Measurements from ENCODE around the gene MCAT. TPM values are rescaled to one million over a fixed set of nuclear protein-coding genes. Genes with fewer than 3 reads are reported as not detected.

Gene MCAT, protein sequence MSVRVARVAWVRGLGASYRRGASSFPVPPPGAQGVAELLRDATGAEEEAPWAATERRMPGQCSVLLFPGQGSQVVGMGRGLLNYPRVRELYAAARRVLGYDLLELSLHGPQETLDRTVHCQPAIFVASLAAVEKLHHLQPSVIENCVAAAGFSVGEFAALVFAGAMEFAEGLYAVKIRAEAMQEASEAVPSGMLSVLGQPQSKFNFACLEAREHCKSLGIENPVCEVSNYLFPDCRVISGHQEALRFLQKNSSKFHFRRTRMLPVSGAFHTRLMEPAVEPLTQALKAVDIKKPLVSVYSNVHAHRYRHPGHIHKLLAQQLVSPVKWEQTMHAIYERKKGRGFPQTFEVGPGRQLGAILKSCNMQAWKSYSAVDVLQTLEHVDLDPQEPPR
- 10 to 100 TPM in 1 of 2 experiments, 1 to 10 TPM in 1; 9.5 to 10.4 TPM for total RNA-seq

DNA sequence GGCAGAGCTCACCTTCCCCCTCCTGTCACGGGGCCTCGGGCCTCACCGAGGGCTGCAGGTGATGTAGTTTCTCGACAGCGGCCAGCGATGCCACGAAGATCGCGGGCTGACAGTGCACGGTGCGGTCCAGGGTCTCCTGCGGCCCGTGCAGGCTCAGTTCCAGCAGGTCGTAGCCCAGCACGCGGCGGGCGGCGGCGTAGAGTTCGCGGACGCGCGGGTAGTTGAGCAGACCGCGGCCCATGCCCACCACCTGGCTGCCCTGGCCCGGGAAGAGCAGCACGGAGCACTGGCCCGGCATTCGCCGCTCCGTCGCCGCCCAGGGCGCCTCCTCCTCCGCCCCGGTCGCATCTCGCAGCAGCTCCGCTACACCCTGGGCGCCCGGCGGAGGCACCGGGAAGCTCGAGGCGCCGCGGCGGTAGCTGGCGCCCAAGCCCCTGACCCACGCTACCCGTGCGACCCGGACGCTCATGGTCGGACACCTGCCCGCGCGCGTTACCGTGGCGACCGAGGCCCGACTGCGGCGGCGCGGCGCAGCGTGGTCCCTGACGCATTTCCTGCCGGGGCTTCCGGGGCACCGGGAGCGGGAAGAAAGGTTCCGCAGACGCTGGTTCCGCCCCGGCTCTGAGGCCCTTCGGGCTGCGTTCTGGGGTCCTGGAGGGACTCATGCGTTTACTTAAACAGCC, at the start of gene MCAT:
Gene MCAT (minus strand): TSS at position 519 of the 683 bp plus-strand sequence. CDS start 50 bp downstream, at position 469.
- CTCF ChIA-PET: interaction anchor here (0.6 kb wide), 1 partner anchor 292 kb away, joined by 4 read pairs; no protein-coding TSS in a partner anchor
- Mint-ChIP-seq H3K27ac (peak within 1 kb of the TSS; percentile 94), H3K27me3 (no peaks in the 10 kb centered on the region), H3K36me3 (ENCODE audit: low read depth) (peaks cover 10% of the 10 kb centered on the region), H3K9me3 (no peaks in the 10 kb centered on the region), H3K4me3 (peak within 1 kb of the TSS; percentile 85), H3K4me1 (peaks cover 46% of the 10 kb centered on the region)
- DNase-seq: peak; percentile 84
- POLR2A ChIA-PET: no interaction called here

DNA sequence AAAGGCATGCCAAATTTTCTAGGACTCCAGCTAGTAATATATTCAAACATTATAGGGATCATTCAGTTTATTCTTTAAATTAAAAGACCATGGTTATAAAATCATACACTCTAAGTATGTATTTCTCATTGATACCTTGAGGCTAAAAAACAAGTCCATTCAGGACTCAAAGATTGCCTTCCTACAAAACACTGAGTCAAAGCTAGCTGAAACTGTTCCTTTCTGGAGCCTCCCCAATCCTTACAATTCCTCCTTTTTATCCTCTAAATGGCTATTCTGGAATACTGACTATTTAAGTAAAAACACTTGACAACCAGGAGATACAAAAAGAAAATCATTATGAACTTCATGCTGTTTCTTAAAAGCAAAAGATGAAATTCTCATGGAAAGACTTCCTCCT, 48.6 kb upstream of the MCAT start:
- CTCF ChIA-PET: interaction anchor here (0.6 kb wide), 1 partner anchor 748 kb away, joined by 4 read pairs; no protein-coding TSS in a partner anchor
- Mint-ChIP-seq H3K27me3 (peaks cover 13% of the 10 kb centered on the region), H3K36me3 (ENCODE audit: low read depth) (peaks cover 10% of the 10 kb centered on the region), H3K27ac (no peak overlapping the region), H3K9me3 (peaks cover 9% of the 10 kb centered on the region), H3K4me3 (no peak overlapping the region), H3K4me1 (peaks cover 13% of the 10 kb centered on the region)
- POLR2A ChIA-PET: interaction anchor here (0.6 kb wide), 1 partner anchor 54 kb away, joined by 4 read pairs; no protein-coding TSS in a partner anchor
- DNase-seq: no peak

DNA sequence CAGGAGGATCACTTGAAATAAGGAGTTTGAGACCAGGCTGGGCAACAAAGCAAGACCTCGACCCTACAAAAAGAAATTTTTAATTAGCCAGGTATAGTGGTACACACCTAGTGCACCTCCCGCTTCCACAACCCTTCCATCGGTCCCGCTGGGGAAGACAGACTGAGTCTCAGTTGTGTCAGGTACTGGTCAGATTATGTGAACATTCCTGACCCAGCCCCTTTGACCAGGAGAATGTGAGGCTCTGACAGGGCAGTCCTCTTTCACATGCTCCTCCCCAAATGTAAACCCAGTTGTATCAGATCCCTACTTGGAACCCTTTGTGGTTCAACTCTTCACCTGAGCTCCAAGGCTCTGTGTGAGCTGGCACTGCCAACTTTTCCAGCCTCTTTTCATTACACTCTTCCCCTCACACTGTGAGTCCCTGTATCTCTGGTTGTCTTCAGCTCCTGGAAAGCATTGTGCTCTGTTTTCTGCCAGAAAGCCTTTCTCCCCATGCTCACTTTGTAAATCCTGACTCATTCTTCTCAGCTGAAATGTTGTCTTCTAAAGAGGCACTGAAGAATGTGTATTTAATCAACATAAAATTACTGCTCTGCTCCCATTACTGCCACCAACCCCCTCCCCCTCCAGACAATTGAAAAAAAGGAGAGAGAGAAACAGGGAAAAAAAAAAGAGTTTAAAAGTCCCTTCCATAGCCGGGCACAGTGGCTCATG, 45.8 kb upstream of the MCAT start:
- Mint-ChIP-seq H3K4me1 (peaks cover 31% of the 10 kb centered on the region), H3K27me3 (peaks cover 13% of the 10 kb centered on the region), H3K36me3 (ENCODE audit: low read depth) (peaks cover 10% of the 10 kb centered on the region), H3K9me3 (peaks cover 9% of the 10 kb centered on the region), H3K27ac (peak overlapping the region; percentile 99), H3K4me3 (peak overlapping the region; percentile 45)
- CTCF ChIA-PET: interaction anchor here (1.3 kb wide), 1 partner anchor 157 kb away, joined by 5 read pairs; no protein-coding TSS in a partner anchor
- no peak for DNase-seq
- POLR2A ChIA-PET: no interaction called here

DNA sequence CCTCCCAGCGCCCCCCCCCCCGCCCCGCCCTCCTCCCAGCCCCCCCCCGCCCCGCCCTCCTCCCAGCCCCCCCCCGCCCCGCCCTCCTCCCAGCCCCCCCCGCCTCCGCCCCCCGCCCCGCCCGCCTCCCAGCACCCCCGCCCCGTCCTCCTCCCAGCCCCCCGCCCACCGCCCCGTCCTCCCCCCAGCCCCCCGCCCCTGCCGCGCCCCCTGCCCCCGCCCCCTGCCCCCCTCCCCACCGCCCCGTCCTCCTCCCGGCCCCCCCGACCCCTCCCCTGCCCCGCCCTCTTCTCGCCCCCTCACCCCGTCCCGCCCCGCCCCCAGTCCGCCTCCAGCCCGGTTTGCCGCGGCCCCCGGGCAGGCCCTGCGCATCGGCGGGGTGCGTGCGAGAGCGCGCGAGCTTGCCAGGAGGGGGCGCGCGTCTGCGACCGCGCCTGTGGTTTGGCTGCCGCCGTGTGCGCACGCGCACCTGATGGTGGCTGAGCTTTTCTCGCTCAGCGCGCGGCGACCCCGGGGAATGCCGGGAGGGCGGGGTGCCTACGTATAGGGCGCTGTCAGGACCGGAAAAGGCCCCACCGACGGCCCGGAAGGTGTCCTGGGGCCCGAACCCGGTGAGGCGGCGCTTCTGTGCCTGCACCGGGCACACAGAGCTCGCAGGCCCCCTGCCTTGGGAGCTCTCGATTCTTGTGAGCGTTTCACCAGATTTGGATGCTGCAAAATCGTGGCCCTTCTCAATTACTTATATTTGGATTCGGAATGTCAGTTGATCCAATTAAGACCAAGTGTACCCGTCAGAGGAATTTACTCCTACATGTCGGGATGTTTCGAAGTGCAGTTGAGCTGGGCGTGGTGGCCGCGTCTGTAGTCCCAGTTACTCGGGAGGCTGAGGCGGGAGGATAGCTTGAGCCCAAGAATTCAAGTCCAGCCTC, 44.2 kb upstream of the MCAT start:
- peak overlapping the region; percentile 80 for H3K4me3 Mint-ChIP-seq
- POLR2A ChIA-PET: interaction anchor here (0.6 to 1.2 kb wide), 3 partner anchors 22 to 572 kb away, joined by 3 read pairs; partner anchors contain the start of gene POLDIP3

GRCh38 chr22:43186272-43187170, 43.3 kb upstream of the MCAT start, which contains the start of gene TTLL12:
TTLL12 (minus strand) TSS chr22:43187134; CDS start chr22:43187069, 65 bp downstream.
- H3K27me3 Mint-ChIP-seq: peaks cover 5% of the 10 kb centered on the region
- H3K4me3 Mint-ChIP-seq: peak within 1 kb of the TSS; percentile 80
- DNase-seq: peak; percentile 51
- POLR2A ChIA-PET: interaction anchor here (0.6 to 0.9 kb wide), 2 partner anchors 21 to 102 kb away, joined by 3 read pairs; no protein-coding TSS in a partner anchor
- peak within 1 kb of the TSS; percentile 99 for H3K27ac Mint-ChIP-seq
- H3K4me1 Mint-ChIP-seq: peaks cover 39% of the 10 kb centered on the region
- CTCF ChIA-PET: interaction anchor here (1.1 to 1.7 kb wide), 10 partner anchors 25 to 319 kb away, joined by 3 to 8 read pairs (median 3); partner anchors contain the start of gene TSPO
- H3K36me3 Mint-ChIP-seq (ENCODE audit: low read depth): peaks cover 13% of the 10 kb centered on the region
- peaks cover 8% of the 10 kb centered on the region for H3K9me3 Mint-ChIP-seq

More for the DNA sequence above, 44.2 kb upstream of the MCAT start:
- peaks cover 37% of the 10 kb centered on the region for H3K4me1 Mint-ChIP-seq
- peak; percentile 96 for DNase-seq
- H3K27ac Mint-ChIP-seq: peak overlapping the region; percentile 99
- CTCF ChIA-PET: interaction anchor here (0.6 to 1.7 kb wide), 18 partner anchors 10 to 352 kb away, joined by 3 to 8 read pairs (median 3); partner anchors contain the start of gene TSPO
- H3K27me3 Mint-ChIP-seq: peaks cover 11% of the 10 kb centered on the region
- peaks cover 9% of the 10 kb centered on the region for H3K9me3 Mint-ChIP-seq
- H3K36me3 Mint-ChIP-seq (ENCODE audit: low read depth): peaks cover 13% of the 10 kb centered on the region

DNA sequence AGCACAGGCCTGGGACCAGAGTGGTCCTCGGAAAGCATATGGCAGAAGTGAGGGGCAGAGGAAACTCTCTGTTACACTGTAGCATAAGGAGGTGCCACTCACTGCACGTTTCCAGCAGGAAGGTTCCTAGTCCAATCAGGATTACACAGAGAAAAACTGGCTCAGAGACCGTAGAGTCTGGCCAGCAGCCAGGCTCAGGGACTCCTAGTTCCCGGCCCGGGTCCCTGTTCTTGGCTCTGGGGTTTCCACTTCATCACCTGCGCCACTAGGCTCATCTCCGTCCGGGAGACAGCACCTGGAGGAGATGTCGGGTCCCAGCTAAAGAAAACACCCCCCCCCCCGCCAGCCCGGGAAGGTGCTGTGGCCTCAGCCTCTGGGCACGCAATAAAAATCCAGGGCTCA, 42.7 kb upstream of the MCAT start:
- H3K4me1 Mint-ChIP-seq: peaks cover 39% of the 10 kb centered on the region
- peaks cover 11% of the 10 kb centered on the region for H3K36me3 Mint-ChIP-seq (ENCODE audit: low read depth)
- peak overlapping the region; percentile 76 for H3K4me3 Mint-ChIP-seq
- peaks cover 3% of the 10 kb centered on the region for H3K9me3 Mint-ChIP-seq
- ChIA-PET POLR2A (no interaction called here), CTCF (interaction anchor here (1.8 kb wide), 1 partner anchor 22 kb away, joined by 8 read pairs; no protein-coding TSS in a partner anchor)
- H3K27ac Mint-ChIP-seq: peak overlapping the region; percentile 76
- DNase-seq: no peak
- no peaks in the 10 kb centered on the region for H3K27me3 Mint-ChIP-seq

DNA sequence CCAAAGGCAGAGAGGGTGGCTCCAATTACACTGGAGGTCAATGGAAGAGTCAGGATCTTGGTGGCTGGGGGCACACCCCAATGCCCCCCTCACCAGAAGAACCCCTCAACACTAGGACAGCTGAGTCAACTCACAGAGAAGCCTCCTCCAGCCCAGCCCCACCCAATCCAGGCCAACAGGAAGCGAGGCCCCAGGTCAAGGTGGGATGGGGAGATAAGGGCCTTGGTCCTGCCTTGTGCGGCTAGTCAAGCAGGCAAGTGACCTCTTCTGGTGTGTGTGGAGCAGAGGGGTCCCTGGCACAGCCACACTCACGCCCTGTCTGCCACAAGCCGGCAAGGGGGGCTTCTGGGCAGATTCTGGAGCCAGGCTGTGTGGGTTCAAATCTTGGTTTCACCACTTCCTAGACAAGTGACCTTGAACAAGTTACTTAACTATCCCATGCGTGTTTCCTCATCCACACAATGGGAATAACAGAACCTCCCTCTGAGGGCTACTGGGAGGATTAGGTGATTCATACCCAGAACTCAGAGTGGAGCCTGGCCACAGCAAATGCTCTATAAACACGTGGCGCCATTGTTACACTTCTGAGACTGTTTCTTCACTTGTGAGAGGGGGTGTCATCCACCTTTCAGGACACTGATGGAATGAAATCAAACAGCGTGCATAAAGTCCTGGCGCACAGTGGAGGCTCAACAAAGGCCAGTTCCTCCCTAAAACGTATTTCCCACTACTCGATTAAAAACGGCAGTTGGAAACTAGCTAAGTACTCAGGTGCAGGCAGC, 40.5 kb upstream of the MCAT start:
- DNase-seq: no peak
- Mint-ChIP-seq H3K4me1 (peaks cover 33% of the 10 kb centered on the region), H3K36me3 (ENCODE audit: low read depth) (peaks cover 21% of the 10 kb centered on the region), H3K9me3 (no peaks in the 10 kb centered on the region), H3K4me3 (no peak overlapping the region), H3K27ac (peak overlapping the region; percentile 64), H3K27me3 (no peaks in the 10 kb centered on the region)
- ChIA-PET POLR2A (interaction anchor here (0.6 to 0.7 kb wide), 2 partner anchors 8 to 1194 kb away, joined by 4 read pairs; no protein-coding TSS in a partner anchor), CTCF (interaction anchor here (1.8 kb wide), 1 partner anchor 20 kb away, joined by 8 read pairs; no protein-coding TSS in a partner anchor)

- POLR2A ChIA-PET: no interaction called here
- Mint-ChIP-seq H3K36me3 (ENCODE audit: low read depth) (peaks cover 24% of the 10 kb centered on the region), H3K27me3 (no peaks in the 10 kb centered on the region), H3K4me3 (no peak overlapping the region), H3K27ac (peak overlapping the region; percentile 64), H3K4me1 (peaks cover 28% of the 10 kb centered on the region), H3K9me3 (no peaks in the 10 kb centered on the region)
- CTCF ChIA-PET: interaction anchor here (1.3 kb wide), 1 partner anchor 14 kb away, joined by 3 read pairs; no protein-coding TSS in a partner anchor
- DNase-seq: no peak
Observed at GRCh38 chr22:43182726-43183125, 39.5 kb upstream of the MCAT start.

DNA sequence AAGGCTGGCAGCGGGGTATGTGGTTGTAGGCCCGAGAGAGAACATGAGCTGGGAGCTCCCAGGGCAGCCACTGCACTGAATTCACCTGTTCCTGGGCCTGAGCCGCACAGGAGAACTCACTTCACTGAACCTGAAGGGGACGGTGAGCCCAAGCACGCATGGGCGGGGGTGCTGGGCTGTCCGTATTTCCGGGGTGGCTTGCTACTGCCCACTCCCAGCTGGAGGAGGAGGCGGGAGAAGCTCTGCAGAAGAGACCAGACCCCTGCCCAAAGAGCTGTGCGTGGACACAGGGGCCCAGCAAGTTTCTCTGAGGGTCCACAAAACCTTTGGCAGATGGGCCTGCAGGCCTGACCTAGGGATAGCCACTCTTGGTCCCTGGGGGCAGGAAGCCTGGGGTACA, 38.9 kb upstream of the MCAT start:
- H3K36me3 Mint-ChIP-seq (ENCODE audit: low read depth): peaks cover 24% of the 10 kb centered on the region
- POLR2A ChIA-PET: no interaction called here

More for the DNA sequence above, 38.9 kb upstream of the MCAT start:
- Mint-ChIP-seq H3K27me3 (no peaks in the 10 kb centered on the region), H3K4me3 (no peak overlapping the region), H3K9me3 (no peaks in the 10 kb centered on the region), H3K4me1 (peaks cover 26% of the 10 kb centered on the region), H3K27ac (no peak overlapping the region)
- CTCF ChIA-PET: interaction anchor here (1.3 kb wide), 1 partner anchor 14 kb away, joined by 3 read pairs; no protein-coding TSS in a partner anchor
- DNase-seq: no peak
